Gastrocnemius medialis (tissue), 4 donors: ENCODE results near the gene KRT33A. TPM values are rescaled to one million over a fixed set of nuclear protein-coding genes. Genes with fewer than 3 reads are reported as not detected.

ENCODE experiments used
- ATAC-seq, 2 donors: fragments of 150-250 bp; one replicate each; pipeline ENCODE4 v1.9.1; 2016
- DNase-seq, 2 donors: peaks; one replicate each; pipeline ENCODE4 v3.0.0-alpha.2; 2019
- H3K27ac ChIP-seq, 4 donors: fragments of 200-600 bp; sonication (generic); 1 replicate in 1 of 4; 2 replicates in 3 of 4; pipeline ENCODE4 v1.5.1; 2016 to 2018; ENCODE audit warnings: mild to moderate bottlenecking in 2 of 4, moderate library complexity in 1 of 4
- H3K27me3 ChIP-seq, 3 donors: fragments of 200-600 bp; sonication (generic) in 2 of 3; 1 replicate in 1 of 3; 2 replicates in 2 of 3; pipeline versions ENCODE4 v1.5.1 to v1.6.0; 2016 to 2019; ENCODE audit warnings: mild to moderate bottlenecking in 1 of 3, moderate library complexity in 1 of 3
- H3K36me3 ChIP-seq, 2 donors: fragments of 200-600 bp; sonication (generic) in 1 of 2; one replicate each; pipeline ENCODE4 v1.5.1; 2017 to 2018
- H3K4me1 ChIP-seq, 2 donors: fragments of 200-600 bp; sonication (generic) in 1 of 2; one replicate each; pipeline ENCODE4 v1.5.1; 2016 to 2017; ENCODE audit warnings: mild to moderate bottlenecking in 2 of 2
- H3K4me3 ChIP-seq, 4 donors: fragments of 200-600 bp; sonication (generic) in 3 of 4; 1 replicate in 1 of 4; 2 replicates in 3 of 4; pipeline ENCODE4 v1.5.1; 2016 to 2019; ENCODE audit warnings: mild to moderate bottlenecking in 2 of 4
- H3K9me3 ChIP-seq, 3 donors: fragments of 200-600 bp; sonication (generic) in 2 of 3; 1 replicate in 1 of 3; 2 replicates in 2 of 3; pipeline ENCODE4 v1.5.1; 2016 to 2019
- POLR2A ChIP-seq, 2 donors: fragments of 450-650 bp; IDR thresholded peaks; one replicate each; pipeline ENCODE4 v1.6.1; 2017; ENCODE audit warnings: antibody characterized with exemption in 2 of 2, mild to moderate bottlenecking in 2 of 2, moderate library complexity in 2 of 2
- in situ Hi-C, 4 donors: fragments of 200-750 bp; cut with MboI; loops; one replicate each; pipeline versions ENCODE4 v1.15.0 to v1.8.0; 2017; ENCODE audit warnings: low sequenced_read_pairs in 4 of 4
- intact Hi-C: fragments of 100-400 bp; cut with DNase I; formaldehyde crosslinking; loops from one replicate; pipeline ENCODE4 v1.15.1; 2023; ENCODE audit warnings: low total_unique reads
- total RNA-seq, 4 donors: library from RNA; depleted of rRNA; stranded (reverse); fragments of >200 nt; gene quantifications; one replicate each; pipeline versions ENCODE4 v1.1.0 to v1.2.3, GENCODE V29; 2016
- TF ChIP-seq, protein P1 (sequence below), 5 experiments: fragments of 450-650 bp in 3 of 5; fragments of 200-600 bp in 2 of 5; sonication (generic) in 2 of 5; IDR thresholded peaks in 4 of 5; conservative IDR thresholded peaks in 1 of 5; 1 replicate in 4 of 5; 2 replicates in 1 of 5; pipeline ENCODE4 v1.5.1; 2016 to 2019; ENCODE audit warnings: antibody characterized with exemption in 5 of 5, mild to moderate bottlenecking in 3 of 5, moderate library complexity in 3 of 5

Gene KRT33A
- total RNA-seq, 4 donors from 2014 or later, result not detected

- Histone ChIP-seq H3K36me3 (no peaks in the 10 kb centered on the region), H3K9me3 (no peaks in the 10 kb centered on the region), H3K4me1 (no peaks in the 10 kb centered on the region), H3K27me3 (no peaks in the 10 kb centered on the region), H3K27ac (no peak overlapping the region), H3K4me3 (no peak overlapping the region)
- DNase-seq, result no peak
- TF ChIP-seq POLR2A (IDR thresholded peaks at IDR 0.05), result no peak
- no peak for ATAC-seq
- intact Hi-C loops (no loop called here), in situ Hi-C loops (loop anchor here in 2 of 4 donors (10.0 kb wide), 1 partner anchor 420 kb away; no protein-coding TSS in a partner anchor)
Measured at GRCh38 chr17:41325126-41325525, 25.5 kb downstream of the KRT33A start.

DNA sequence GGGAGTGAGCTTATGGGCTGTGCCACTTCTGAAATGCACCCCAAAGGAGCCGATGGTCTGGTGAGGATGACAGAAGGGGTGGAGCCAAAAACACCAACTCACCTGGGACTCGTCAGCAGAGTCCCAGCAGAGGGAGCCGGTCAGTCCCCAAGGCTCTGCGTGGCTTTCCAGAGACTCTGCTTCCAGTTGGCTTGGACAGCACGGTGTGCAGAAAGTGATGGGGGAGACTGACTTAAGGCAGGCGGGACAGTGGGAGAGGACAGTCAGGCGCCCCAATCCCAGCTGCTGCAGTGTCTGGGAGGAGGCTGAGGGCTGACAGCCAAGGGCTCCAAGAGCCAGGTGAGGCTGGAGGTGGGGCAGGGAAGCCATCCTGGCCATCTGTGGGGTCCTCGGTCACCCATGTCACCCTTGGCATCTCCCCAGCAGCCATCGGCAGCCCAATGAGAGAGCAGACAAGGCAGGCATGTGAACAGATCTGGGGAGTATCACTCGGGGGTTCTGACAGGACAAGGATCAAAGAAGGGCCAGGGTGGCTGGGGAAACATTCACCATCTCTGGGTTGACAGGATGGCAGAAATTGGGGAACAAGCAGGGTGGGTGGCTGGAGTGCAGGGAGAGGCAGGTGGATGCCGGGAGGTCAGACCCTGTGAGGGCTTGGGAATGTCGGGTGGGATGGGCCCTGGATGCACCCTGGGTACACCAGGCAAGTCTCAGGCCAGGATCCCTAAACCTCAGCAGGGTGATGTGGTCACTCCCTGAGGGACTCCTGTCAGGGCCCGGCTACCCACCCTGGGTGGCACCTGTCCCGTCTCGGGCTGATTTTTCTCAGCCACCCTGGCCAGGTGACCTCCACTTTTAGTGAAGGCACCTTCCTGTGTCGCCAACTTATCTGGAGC is 26.2 kb downstream of the KRT33A start:
- no peak for ATAC-seq
- peaks cover 0 to 4% (median 0%) of the 10 kb centered on the region in 3 donors for H3K9me3 ChIP-seq
- in situ Hi-C loops, result loop anchor here in 3 of 4 donors (10.0 to 25.0 kb wide), 2 partner anchors 412 to 420 kb away; no protein-coding TSS in a partner anchor

DNA sequence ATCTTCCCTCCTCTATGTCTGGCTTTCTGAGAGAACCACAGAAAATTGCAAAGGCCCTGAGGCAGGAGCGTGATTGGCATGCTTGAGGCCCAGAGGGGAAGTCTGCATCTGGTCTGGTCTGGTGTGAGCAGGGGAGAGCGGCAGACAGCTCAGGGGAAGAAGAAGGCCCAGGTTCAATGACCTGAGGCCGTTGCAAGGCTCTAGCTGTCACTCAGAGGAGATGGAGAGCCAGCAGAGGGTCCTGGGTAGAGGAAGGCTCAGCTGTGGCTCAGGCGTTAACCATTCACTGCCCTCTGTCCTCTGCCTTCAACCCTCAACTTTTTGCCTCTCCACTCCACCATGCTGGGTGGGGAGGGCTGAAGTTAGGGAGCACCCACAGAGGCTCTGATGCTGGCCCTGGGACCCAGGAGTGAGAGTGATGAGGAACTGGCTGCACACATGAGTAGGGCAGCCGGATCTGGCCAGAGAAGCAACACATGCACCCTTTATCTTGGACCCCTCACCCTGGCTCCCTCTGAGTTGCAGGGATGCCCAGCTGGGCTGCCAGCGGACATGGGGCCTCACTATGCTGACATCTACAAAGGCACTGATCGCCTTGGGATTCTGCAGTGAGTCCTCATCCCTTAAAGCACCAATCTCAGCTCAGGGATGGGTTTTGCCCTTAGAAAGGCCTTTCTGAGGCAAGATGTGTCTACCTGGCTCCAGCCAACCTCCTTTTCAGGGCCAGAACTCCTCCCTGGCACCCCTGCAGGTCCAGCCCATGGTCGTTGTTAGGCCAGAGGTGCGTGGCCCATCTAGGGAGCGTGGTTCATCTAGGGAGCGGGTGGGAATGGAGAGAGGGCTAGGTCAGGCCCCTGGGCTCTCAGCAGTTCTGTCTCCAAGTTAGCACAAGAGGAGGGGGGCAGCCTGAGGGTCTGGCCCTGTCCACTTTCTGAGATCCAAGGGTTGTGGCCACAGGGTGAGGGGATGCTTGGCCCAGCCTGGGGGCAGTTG is 27.4 kb downstream of the KRT33A start:
- TF ChIP-seq, protein P1, sequence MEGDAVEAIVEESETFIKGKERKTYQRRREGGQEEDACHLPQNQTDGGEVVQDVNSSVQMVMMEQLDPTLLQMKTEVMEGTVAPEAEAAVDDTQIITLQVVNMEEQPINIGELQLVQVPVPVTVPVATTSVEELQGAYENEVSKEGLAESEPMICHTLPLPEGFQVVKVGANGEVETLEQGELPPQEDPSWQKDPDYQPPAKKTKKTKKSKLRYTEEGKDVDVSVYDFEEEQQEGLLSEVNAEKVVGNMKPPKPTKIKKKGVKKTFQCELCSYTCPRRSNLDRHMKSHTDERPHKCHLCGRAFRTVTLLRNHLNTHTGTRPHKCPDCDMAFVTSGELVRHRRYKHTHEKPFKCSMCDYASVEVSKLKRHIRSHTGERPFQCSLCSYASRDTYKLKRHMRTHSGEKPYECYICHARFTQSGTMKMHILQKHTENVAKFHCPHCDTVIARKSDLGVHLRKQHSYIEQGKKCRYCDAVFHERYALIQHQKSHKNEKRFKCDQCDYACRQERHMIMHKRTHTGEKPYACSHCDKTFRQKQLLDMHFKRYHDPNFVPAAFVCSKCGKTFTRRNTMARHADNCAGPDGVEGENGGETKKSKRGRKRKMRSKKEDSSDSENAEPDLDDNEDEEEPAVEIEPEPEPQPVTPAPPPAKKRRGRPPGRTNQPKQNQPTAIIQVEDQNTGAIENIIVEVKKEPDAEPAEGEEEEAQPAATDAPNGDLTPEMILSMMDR (IDR thresholded peaks at IDR 0.05 in 4 of 5, conservative IDR thresholded peaks at IDR 0.05 in 1 of 5), result no peak
- TF ChIP-seq POLR2A (IDR thresholded peaks at IDR 0.05), result no peak
- DNase-seq, result no peak
- Histone ChIP-seq H3K36me3 (no peaks in the 10 kb centered on the region), H3K9me3 (peaks cover 0 to 4% (median 0%) of the 10 kb centered on the region in 3 donors), H3K4me1 (no peaks in the 10 kb centered on the region), H3K27me3 (peaks cover 0 to 5% (median 0%) of the 10 kb centered on the region in 3 donors), H3K4me3 (no peak overlapping the region), H3K27ac (no peak overlapping the region)
- in situ Hi-C loops, result loop anchor here in 3 of 4 donors (10.0 to 25.0 kb wide), 2 partner anchors 411 to 418 kb away; no protein-coding TSS in a partner anchor
- no peak for ATAC-seq
- intact Hi-C loops, result loop anchor here (5.0 kb wide), 1 partner anchor 416 kb away; no protein-coding TSS in a partner anchor

More for the DNA sequence above, 26.2 kb downstream of the KRT33A start:
- Histone ChIP-seq H3K36me3 (no peaks in the 10 kb centered on the region), H3K27me3 (peaks cover 0 to 3% (median 0%) of the 10 kb centered on the region in 3 donors), H3K4me3 (no peak overlapping the region), H3K27ac (no peak overlapping the region), H3K4me1 (no peaks in the 10 kb centered on the region)
- no peak for DNase-seq
- TF ChIP-seq, protein P1 (IDR thresholded peaks at IDR 0.05 in 4 of 5, conservative IDR thresholded peaks at IDR 0.05 in 1 of 5), result no peak
- no peak for TF ChIP-seq POLR2A (IDR thresholded peaks at IDR 0.05)
- intact Hi-C loops, result loop anchor here (5.0 kb wide), 1 partner anchor 417 kb away; no protein-coding TSS in a partner anchor

GRCh38 chr17:41322094-41322902 is 28.3 kb downstream of the KRT33A start:
- no peak for DNase-seq
- ATAC-seq, result no peak
- Histone ChIP-seq H3K27ac (no peak overlapping the region), H3K9me3 (peaks cover 0 to 4% (median 0%) of the 10 kb centered on the region in 3 donors), H3K4me3 (no peak overlapping the region), H3K27me3 (peaks cover 0 to 5% (median 0%) of the 10 kb centered on the region in 3 donors), H3K36me3 (no peaks in the 10 kb centered on the region), H3K4me1 (no peaks in the 10 kb centered on the region)
- intact Hi-C loops (loop anchor here (5.0 kb wide), 1 partner anchor 415 kb away; no protein-coding TSS in a partner anchor), in situ Hi-C loops (loop anchor here in 3 of 4 donors (10.0 to 25.0 kb wide), 2 partner anchors 410 to 417 kb away; no protein-coding TSS in a partner anchor)
- TF ChIP-seq, protein P1 (IDR thresholded peaks at IDR 0.05 in 4 of 5, conservative IDR thresholded peaks at IDR 0.05 in 1 of 5), result peak in 3 of 5 experiments; percentile 28 to 43 (median 31)
- TF ChIP-seq POLR2A (IDR thresholded peaks at IDR 0.05), result no peak
